HepG2 (cell line): ENCODE results near the gene MATR3. TPM values are rescaled to one million over a fixed set of nuclear protein-coding genes. Genes with fewer than 3 reads are reported as not detected.

ENCODE experiments used
- ARNT2 ChIP-seq: sonication (generic); formaldehyde crosslinking; IDR thresholded peaks from 2 replicates; pipeline ENCODE4 v1.8.0; 2022; ENCODE audit warnings: mild to moderate bottlenecking, low read depth, missing genetic modification reagents, moderate library complexity
- DMAP1 ChIP-seq: IDR thresholded peaks from 2 replicates; pipeline ENCODE4 v1.6.1; 2016
- ETV5 ChIP-seq: IDR thresholded peaks from 2 replicates; pipeline ENCODE4 v1.6.1; 2018; ENCODE audit warnings: missing biosample characterization, missing genetic modification reagents, inconsistent platforms, borderline replicate concordance
- HCFC1 ChIP-seq: fragments of 150-350 bp; IDR thresholded peaks from 2 replicates; pipeline ENCODE4 v1.6.1; 2014; ENCODE audit warnings: low read depth, low read length
- HMG20B ChIP-seq: conservative IDR thresholded peaks from 2 replicates; pipeline ENCODE4 v1.6.1; 2016; ENCODE audit warnings: missing genetic modification reagents, missing compliant biosample characterization
- MXI1 ChIP-seq: IDR thresholded peaks from 3 replicates; pipeline ENCODE4 v1.6.1; 2012; ENCODE audit warnings: low read depth, low read length, inconsistent platforms, borderline replicate concordance
- NFYC ChIP-seq: IDR thresholded peaks from 2 replicates; pipeline ENCODE4 v1.6.1; 2016; ENCODE audit warnings: missing genetic modification reagents, missing compliant biosample characterization
- SAP130 ChIP-seq: IDR thresholded peaks from 2 replicates; pipeline ENCODE4 v1.6.1; 2016; ENCODE audit warnings: low read depth
- TFE3 ChIP-seq: IDR thresholded peaks from 2 replicates; pipeline ENCODE4 v1.6.1; 2016
- USF2 ChIP-seq, 2 experiments: sonication (generic) in 1 of 2; formaldehyde crosslinking in 1 of 2; IDR thresholded peaks; 2 replicates each; pipeline versions ENCODE4 v1.5.1 to v1.6.1; 2011 to 2020; ENCODE audit warnings: borderline replicate concordance in 1 of 2, low read depth in 1 of 2, low read length in 1 of 2, mild to moderate bottlenecking in 1 of 2, missing genetic modification reagents in 1 of 2, moderate library complexity in 1 of 2
- ZBTB20 ChIP-seq: sonication (generic); formaldehyde crosslinking; IDR thresholded peaks from 2 replicates; pipeline ENCODE4 v1.8.1; 2023; ENCODE audit warnings: missing genetic modification reagents, low read depth, mild to moderate bottlenecking, borderline replicate concordance
- ZNF24 ChIP-seq: fragments of 450-650 bp; IDR thresholded peaks from 2 replicates; pipeline ENCODE4 v1.6.1; 2017; ENCODE audit warnings: antibody characterized with exemption, mild to moderate bottlenecking
- ZNF292 ChIP-seq: sonication (generic); formaldehyde crosslinking; IDR thresholded peaks from 2 replicates; pipeline ENCODE4 v1.8.1; 2022; ENCODE audit warnings: mild to moderate bottlenecking, low read depth, missing genetic modification reagents, borderline replicate concordance
- ZNF7 ChIP-seq: IDR thresholded peaks from 2 replicates; pipeline ENCODE4 v1.6.1; 2016; ENCODE audit warnings: missing biosample characterization, missing genetic modification reagents
- ZSCAN25 ChIP-seq: sonication (generic); formaldehyde crosslinking; IDR thresholded peaks from 2 replicates; pipeline ENCODE4 v1.8.0; 2022; ENCODE audit warnings: mild to moderate bottlenecking, missing genetic modification reagents
- polyA plus RNA-seq, 8 experiments: library from polyadenylated mRNA; depleted of rRNA in 3 of 8; stranded (reverse) in 7 of 8; unstranded in 1 of 8; fragments of >200 nt; fragmentation: Illumina TruSeq in 4 of 8; extraction: Trizol in 4 of 8; gene quantifications; 2 replicates each; pipeline versions ENCODE4 v1.2.1 to v1.2.3, GENCODE V29; 2011 to 2016; ENCODE audit warnings: low read depth in 4 of 8, missing spikeins in 1 of 8, mixed read lengths in 1 of 8; ENCODE audit not compliant: insufficient read depth in 1 of 8
- total RNA-seq, 5 experiments: library from RNA; depleted of rRNA; stranded (reverse); fragments of >200 nt; fragmentation: Illumina TruSeq; extraction: Trizol; gene quantifications; 2 replicates each; pipeline ENCODE4 v1.2.3, GENCODE V29; 2016; ENCODE audit warnings: low read depth in 1 of 5
- TF ChIP-seq, protein P1 (sequence below): sonication (generic); formaldehyde crosslinking; IDR thresholded peaks from 2 replicates; pipeline ENCODE4 v1.8.1; 2023; ENCODE audit warnings: mild to moderate bottlenecking, moderate library complexity, missing genetic modification reagents
- TF ChIP-seq, protein P2 (sequence below): IDR thresholded peaks from 2 replicates; pipeline ENCODE4 v1.6.1; 2016; ENCODE audit warnings: missing genetic modification reagents, missing compliant biosample characterization
- TF ChIP-seq, protein P3 (sequence below): sonication (generic); formaldehyde crosslinking; IDR thresholded peaks from 2 replicates; pipeline ENCODE4 v1.5.0; 2020; ENCODE audit warnings: mild to moderate bottlenecking, missing genetic modification reagents
- TF ChIP-seq, protein P4 (sequence below): sonication (generic); formaldehyde crosslinking; conservative IDR thresholded peaks from 2 replicates; pipeline ENCODE4 v1.5.0; 2020; ENCODE audit warnings: missing genetic modification reagents

The MATR3 gene
- total and polyA plus RNA-seq, 2 of the 13 experiments (the other 11 are each of a cell fraction or from before 2014, with no cell fraction given), result 94.2 to 341 TPM

- TF ChIP-seq, protein P1, sequence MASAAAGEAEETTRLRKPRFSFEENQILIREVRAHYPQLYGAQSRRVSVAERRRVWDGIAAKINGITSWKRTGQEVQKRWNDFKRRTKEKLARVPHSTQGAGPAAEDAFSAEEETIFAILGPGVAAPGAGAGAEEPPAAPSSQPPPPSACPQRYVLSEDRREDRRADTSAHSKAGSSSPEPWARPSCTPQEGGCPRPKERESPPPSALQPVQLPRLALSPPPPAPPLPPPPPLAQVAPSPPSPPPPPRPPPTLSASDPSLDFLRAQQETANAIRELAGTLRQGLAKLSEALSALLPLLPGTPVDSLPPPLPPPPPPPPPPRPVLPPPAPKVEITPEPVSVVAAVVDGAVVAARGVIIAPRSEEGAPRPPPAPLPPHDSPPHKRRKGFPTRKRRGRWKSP (CRISPR knock-in tag), result peak; percentile 65; the same call in 1 of the 2 replicates
- TF ChIP-seq HMG20B (CRISPR knock-in tag), result no peak
- no peak for TF ChIP-seq ZNF7 (CRISPR knock-in tag)
- TF ChIP-seq, protein P2, sequence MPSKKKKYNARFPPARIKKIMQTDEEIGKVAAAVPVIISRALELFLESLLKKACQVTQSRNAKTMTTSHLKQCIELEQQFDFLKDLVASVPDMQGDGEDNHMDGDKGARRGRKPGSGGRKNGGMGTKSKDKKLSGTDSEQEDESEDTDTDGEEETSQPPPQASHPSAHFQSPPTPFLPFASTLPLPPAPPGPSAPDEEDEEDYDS (CRISPR knock-in tag), result peak; percentile 50; the same call in 1 of the 2 replicates
- peak; percentile 84 for TF ChIP-seq ETV5 (CRISPR knock-in tag)
- no peak for TF ChIP-seq HCFC1
- TF ChIP-seq ZNF24, result 0 out of 2 replicates have a peak, but pooled peaks have one; percentile 7
- no peak for TF ChIP-seq ZBTB20
- TF ChIP-seq, protein P3, sequence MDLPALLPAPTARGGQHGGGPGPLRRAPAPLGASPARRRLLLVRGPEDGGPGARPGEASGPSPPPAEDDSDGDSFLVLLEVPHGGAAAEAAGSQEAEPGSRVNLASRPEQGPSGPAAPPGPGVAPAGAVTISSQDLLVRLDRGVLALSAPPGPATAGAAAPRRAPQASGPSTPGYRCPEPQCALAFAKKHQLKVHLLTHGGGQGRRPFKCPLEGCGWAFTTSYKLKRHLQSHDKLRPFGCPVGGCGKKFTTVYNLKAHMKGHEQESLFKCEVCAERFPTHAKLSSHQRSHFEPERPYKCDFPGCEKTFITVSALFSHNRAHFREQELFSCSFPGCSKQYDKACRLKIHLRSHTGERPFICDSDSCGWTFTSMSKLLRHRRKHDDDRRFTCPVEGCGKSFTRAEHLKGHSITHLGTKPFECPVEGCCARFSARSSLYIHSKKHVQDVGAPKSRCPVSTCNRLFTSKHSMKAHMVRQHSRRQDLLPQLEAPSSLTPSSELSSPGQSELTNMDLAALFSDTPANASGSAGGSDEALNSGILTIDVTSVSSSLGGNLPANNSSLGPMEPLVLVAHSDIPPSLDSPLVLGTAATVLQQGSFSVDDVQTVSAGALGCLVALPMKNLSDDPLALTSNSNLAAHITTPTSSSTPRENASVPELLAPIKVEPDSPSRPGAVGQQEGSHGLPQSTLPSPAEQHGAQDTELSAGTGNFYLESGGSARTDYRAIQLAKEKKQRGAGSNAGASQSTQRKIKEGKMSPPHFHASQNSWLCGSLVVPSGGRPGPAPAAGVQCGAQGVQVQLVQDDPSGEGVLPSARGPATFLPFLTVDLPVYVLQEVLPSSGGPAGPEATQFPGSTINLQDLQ (CRISPR knock-in tag), result no peak
- TF ChIP-seq NFYC (CRISPR knock-in tag), result no peak
- no peak for TF ChIP-seq ZSCAN25 (CRISPR knock-in tag)
- TF ChIP-seq MXI1, result peak; percentile 49; the same call in 1 of the 3 replicates
- peak; percentile 53; the same call in 1 of the 2 replicates for TF ChIP-seq SAP130 (CRISPR knock-in tag)
- no peak for TF ChIP-seq ARNT2
- TF ChIP-seq TFE3 (CRISPR knock-in tag), result peak; percentile 38; the same call in 1 of the 2 replicates
- no peak for TF ChIP-seq DMAP1 (CRISPR knock-in tag)
- 0 out of 2 replicates have a peak, but pooled peaks have one; percentile 7 for TF ChIP-seq ZNF292 (CRISPR knock-in tag)
- TF ChIP-seq USF2 (IDR thresholded peaks at IDR 0.05; ENCODE audit: low read depth, low read length), result no peak
- TF ChIP-seq USF2 (CRISPR knock-in tag; IDR thresholded peaks at IDR 0.05; ENCODE audit: borderline replicate concordance), result peak; percentile 80; the same call in 1 of the 2 replicates
- TF ChIP-seq, protein P4, sequence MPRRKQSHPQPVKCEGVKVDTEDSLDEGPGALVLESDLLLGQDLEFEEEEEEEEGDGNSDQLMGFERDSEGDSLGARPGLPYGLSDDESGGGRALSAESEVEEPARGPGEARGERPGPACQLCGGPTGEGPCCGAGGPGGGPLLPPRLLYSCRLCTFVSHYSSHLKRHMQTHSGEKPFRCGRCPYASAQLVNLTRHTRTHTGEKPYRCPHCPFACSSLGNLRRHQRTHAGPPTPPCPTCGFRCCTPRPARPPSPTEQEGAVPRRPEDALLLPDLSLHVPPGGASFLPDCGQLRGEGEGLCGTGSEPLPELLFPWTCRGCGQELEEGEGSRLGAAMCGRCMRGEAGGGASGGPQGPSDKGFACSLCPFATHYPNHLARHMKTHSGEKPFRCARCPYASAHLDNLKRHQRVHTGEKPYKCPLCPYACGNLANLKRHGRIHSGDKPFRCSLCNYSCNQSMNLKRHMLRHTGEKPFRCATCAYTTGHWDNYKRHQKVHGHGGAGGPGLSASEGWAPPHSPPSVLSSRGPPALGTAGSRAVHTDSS (CRISPR knock-in tag), result no peak
Observed at GRCh38 chr5:139272471-139273321, 20.8 kb upstream of the MATR3 start (continued).
